ENCODE measurements around the gene TMEM14B.

- TF ChIP-seq CTCF (IDR thresholded peaks at IDR 0.05) = no peak
- peak in 1 of 2 donors; percentile 74 for TF ChIP-seq POLR2A (IDR thresholded peaks at IDR 0.05)
- peak in 2 of 3 donors; percentile 52 to 87 for TF ChIP-seq POLR2AphosphoS5 (IDR thresholded peaks at IDR 0.05)
These were observed at the start of gene TMEM14B for GRCh38 chr6:10747251-10747972.
